GM12873 (cell line): Measurements from ENCODE around the gene NR0B2.
A peak's percentile ranks its signal among the peaks of the same experiment; 100 is the strongest.

ENCODE experiments used
- CTCF ChIP-seq: IDR thresholded peaks from 2 replicates; pipeline ENCODE4 v1.5.1; 2012; ENCODE audit warnings: low read depth, mild to moderate bottlenecking, moderate library complexity, low read length, control low read depth; ENCODE audit not compliant: insufficient read depth; ENCODE audit errors: missing control alignments

Gene NR0B2

DNA sequence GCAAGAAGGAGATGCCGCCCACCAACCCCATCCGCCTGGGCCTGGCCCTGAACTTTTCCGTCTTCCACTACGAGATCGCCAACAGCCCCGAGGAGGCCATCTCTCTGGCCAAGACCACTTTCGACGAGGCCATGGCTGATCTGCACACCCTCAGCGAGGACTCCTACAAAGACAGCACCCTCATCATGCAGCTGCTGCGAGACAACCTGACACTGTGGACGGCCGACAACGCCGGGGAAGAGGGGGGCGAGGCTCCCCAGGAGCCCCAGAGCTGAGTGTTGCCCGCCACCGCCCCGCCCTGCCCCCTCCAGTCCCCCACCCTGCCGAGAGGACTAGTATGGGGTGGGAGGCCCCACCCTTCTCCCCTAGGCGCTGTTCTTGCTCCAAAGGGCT lies 50.1 kb downstream of the NR0B2 start:
- no peak for TF ChIP-seq CTCF

GRCh38 chr1:26862781-26863684 lies 50.7 kb downstream of the NR0B2 start, which contains the start of gene SFN:
Gene SFN (plus strand): TSS chr1:26863149. CDS start chr1:26863213, 64 bp downstream.
- peak; percentile 79 for TF ChIP-seq CTCF

DNA sequence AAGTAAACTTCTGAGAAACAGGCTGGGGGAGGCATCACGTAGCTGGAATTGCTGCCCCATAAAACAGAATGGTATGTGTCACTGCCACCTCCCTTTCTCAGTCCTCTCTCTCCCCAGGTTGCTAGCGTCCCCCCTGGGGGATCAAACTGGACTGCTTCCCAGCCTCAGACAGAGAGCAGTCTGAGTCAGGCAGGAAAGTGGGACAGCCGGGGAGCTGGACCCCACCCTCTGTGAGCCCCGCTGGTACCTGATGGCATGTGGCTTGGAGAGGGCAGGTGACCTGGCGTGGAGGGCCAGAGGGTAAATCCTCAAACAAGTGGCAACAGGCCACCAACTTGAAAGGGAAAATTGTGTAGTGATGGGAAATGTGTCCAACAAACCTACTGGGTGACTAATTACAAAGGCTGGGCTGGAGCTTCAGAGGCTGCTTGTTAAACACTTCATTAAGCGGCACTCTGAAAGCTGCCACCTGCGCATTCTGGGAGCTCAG lies 51.8 kb downstream of the NR0B2 start:
- TF ChIP-seq CTCF = no peak
